Stimulated activated CD4-positive, alpha-beta T cell treated with anti-CD3 and anti-CD28 coated beads, Interleukin-1b, Interleukin-23, amount 100 ng/mL, for 1 hour (primary cell): ENCODE data around the gene ZFP28.

Experiments
- DNase-seq, 2 donors: peaks; one replicate each; pipeline ENCODE4 v3.0.0-alpha.2; 2020; ENCODE audit warnings: low read depth in 2 of 2

ZFP28 gene

DNA sequence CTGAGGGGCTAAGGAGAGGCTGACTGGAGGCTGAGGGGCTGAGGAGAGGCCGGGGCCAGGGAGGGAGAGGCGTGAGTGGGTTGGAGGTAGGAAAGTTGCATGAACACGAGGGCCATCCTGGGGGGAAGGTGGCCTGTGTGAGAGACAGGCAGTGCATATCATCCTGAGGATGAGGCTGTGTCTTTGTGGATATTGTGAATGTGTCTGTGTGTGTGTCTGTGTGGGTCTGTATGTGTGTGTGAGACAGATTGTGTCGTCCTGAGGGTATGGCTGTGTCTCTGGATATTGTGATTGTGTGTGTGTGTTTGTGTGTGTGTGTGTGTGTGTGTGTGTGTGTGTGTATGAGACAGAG is 56.8 kb downstream of the ZFP28 start:
- DNase-seq = no peak

DNA sequence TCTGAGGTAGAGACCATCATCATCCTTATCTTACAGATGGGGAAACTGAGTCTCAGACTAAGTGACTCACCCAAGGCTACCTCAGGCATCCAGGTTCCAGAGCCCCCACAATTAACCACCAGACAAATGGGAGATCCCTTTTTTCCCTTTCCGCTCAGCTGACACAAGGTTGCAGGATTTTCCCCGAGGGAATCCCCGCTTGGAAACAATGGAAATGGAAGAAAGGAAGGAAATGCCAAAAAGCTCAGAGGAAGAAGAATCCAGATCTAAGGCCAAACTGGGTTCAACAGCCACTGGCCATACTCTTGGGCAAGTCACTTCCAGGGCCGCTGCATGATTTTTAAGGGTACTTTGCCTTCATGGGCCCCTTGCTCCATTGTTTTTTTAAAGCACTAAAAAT is 57.9 kb downstream of the ZFP28 start:
- DNase-seq = no peak

DNA sequence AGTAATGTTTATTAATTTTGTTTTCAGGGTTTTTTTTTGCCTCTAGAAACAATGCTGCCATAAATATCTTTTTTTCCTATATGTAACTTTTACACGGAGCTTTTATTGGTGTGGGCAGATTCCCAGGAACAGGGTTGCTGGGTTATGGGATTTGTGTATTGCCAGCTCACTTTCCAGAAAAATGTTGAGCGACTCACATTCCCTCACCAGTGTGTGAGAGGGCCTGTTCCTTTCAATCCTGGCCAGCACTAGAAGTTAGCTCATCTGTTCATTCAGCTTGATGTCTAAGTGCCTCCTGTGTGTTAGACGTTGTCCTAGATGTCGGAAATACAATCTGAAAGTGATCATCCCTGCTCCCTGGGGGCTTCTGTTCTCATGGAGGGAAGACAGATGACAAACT is 58.9 kb downstream of the ZFP28 start:
- DNase-seq = no peak

DNA sequence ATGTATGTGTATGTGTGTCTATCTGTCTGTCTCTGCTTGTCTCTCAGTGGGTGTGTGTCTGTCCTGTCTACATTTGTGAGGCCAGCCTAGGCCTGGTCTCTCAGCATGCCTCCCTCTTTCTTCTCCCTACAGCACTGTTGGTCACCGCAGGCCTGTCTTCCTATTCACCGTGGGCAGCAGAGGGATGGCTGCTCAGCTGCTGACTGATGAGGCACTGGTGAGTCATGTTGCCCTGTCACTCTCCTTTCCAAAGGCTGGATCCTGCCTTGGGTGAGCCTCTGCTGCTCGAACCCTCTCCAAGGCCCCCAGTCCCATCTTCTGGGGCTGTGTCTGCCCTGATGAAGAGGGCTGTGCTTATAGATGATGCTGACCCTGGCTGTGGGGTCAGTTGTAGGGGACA is 62.6 kb downstream of the ZFP28 start:
- DNase-seq = no peak

DNA sequence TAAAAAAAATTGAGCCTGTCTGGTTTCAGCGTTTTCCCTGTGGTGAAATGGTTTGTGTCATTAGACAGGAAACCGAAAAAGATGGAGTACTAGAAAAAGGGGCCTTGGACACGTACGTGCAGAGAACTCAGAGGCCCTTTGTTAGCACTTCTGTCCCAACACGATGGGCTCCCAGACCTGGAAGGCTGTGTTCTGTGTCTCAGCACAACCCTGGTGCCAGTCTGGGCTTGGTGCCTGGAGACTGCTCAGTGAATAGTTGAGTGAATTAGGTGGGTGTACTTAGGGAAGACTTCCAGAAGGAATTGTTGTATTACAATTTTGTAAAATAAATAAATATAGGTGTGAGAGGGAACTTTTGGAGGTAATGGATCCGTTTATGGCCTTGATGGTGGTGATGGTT is 65.1 kb downstream of the ZFP28 start:
- no peak for DNase-seq
